BLaER1 (cell line): ENCODE results near the gene R3HDM2.
"Not testable (repeated sequence)": the region's sequence is repeated elsewhere in the genome, so short reads cannot be mapped to it uniquely, and the experiment has no call there.

ENCODE experiments used
- H3K27ac ChIP-seq: shearing (Covaris generic); formaldehyde crosslinking; 2 replicates; pipeline ENCODE4 v1.8.1; 2022
- H3K27me3 ChIP-seq: shearing (Covaris generic); formaldehyde crosslinking; 2 replicates; pipeline ENCODE4 v1.8.1; 2022
- H3K36me3 ChIP-seq: shearing (Covaris generic); formaldehyde crosslinking; 2 replicates; pipeline ENCODE4 v1.8.1; 2022
- H3K4me1 ChIP-seq: shearing (Covaris generic); formaldehyde crosslinking; 2 replicates; pipeline ENCODE4 v1.8.1; 2022
- H3K4me2 ChIP-seq: shearing (Covaris generic); formaldehyde crosslinking; 2 replicates; pipeline ENCODE4 v1.8.1; 2022
- H3K4me3 ChIP-seq: shearing (Covaris generic); formaldehyde crosslinking; 2 replicates; pipeline ENCODE4 v1.8.1; 2022
- H3K9ac ChIP-seq: shearing (Covaris generic); formaldehyde crosslinking; 2 replicates; pipeline ENCODE4 v1.8.1; 2022
- H3K9me3 ChIP-seq: shearing (Covaris generic); formaldehyde crosslinking; 2 replicates; pipeline ENCODE4 v1.8.1; 2022
- H4K20me1 ChIP-seq: shearing (Covaris generic); formaldehyde crosslinking; 2 replicates; pipeline ENCODE4 v1.8.1; 2022
- Cebpa-rat ChIP-seq: shearing (Covaris generic); IDR thresholded peaks from 2 replicates; pipeline ENCODE4 v1.8.1; 2022

Gene R3HDM2

GRCh38 chr12:57320639-57321038 lies 110.2 kb downstream of the R3HDM2 start:
- TF ChIP-seq Cebpa-rat, result no peak
- H3K9ac ChIP-seq, result no peak overlapping the region
- H3K4me2 ChIP-seq, result no peak overlapping the region
- peaks cover 6% of the 10 kb centered on the region; the same call in 1 of the 2 replicates for H3K36me3 ChIP-seq
- H3K9me3 ChIP-seq, result no peaks in the 10 kb centered on the region
- no peaks in the 10 kb centered on the region for H4K20me1 ChIP-seq
- no peaks in the 10 kb centered on the region for H3K27me3 ChIP-seq
- H3K27ac ChIP-seq, result no peak overlapping the region
- no peak overlapping the region for H3K4me3 ChIP-seq
- peaks cover 32% of the 10 kb centered on the region for H3K4me1 ChIP-seq

GRCh38 chr12:57319678-57320469 lies 111.0 kb downstream of the R3HDM2 start:
- peaks cover 25% of the 10 kb centered on the region for H3K4me1 ChIP-seq
- no peak overlapping the region for H3K27ac ChIP-seq

GRCh38 chr12:57315681-57316080 lies 115.2 kb downstream of the R3HDM2 start:
- peaks cover 10% of the 10 kb centered on the region; the same call in 1 of the 2 replicates for H3K4me1 ChIP-seq
- TF ChIP-seq Cebpa-rat, result no peak
- no peaks in the 10 kb centered on the region for H3K9me3 ChIP-seq
- H3K4me3 ChIP-seq, result no peak overlapping the region
- H3K36me3 ChIP-seq, result 0 out of 2 replicates have a peak, but pooled peaks cover 4% of the 10 kb centered on the region
- no peaks in the 10 kb centered on the region for H4K20me1 ChIP-seq
- H3K4me2 ChIP-seq, result no peak overlapping the region
- H3K9ac ChIP-seq, result no peak overlapping the region
- no peak overlapping the region for H3K27ac ChIP-seq
- H3K27me3 ChIP-seq, result no peaks in the 10 kb centered on the region

More at GRCh38 chr12:57319678-57320469, 111.0 kb downstream of the R3HDM2 start:
- H3K4me2 ChIP-seq, result no peak overlapping the region
- H3K9me3 ChIP-seq, result no peaks in the 10 kb centered on the region
- H3K4me3 ChIP-seq, result no peak overlapping the region
- no peak overlapping the region for H3K9ac ChIP-seq
- H3K27me3 ChIP-seq, result no peaks in the 10 kb centered on the region
- no peak for TF ChIP-seq Cebpa-rat
- H4K20me1 ChIP-seq, result no peaks in the 10 kb centered on the region
- H3K36me3 ChIP-seq, result peaks cover 6% of the 10 kb centered on the region; the same call in 1 of the 2 replicates

GRCh38 chr12:57312287-57312686 lies 118.6 kb downstream of the R3HDM2 start:
- H3K4me3 ChIP-seq, H3K9me3 ChIP-seq, H3K27ac ChIP-seq, H3K4me2 ChIP-seq, H4K20me1 ChIP-seq, H3K4me1 ChIP-seq, H3K27me3 ChIP-seq, H3K9ac ChIP-seq: not testable (repeated sequence)
- H3K36me3 ChIP-seq, result peaks cover 32% of the 10 kb centered on the region

- H3K9me3 ChIP-seq, result 0 out of 2 replicates have a peak, but pooled peaks cover 4% of the 10 kb centered on the region
- no peaks in the 10 kb centered on the region for H3K27me3 ChIP-seq
- no peak for TF ChIP-seq Cebpa-rat
- no peak overlapping the region for H3K4me3 ChIP-seq
- H3K9ac ChIP-seq, result no peak overlapping the region
- H4K20me1 ChIP-seq, result no peaks in the 10 kb centered on the region
- H3K4me2 ChIP-seq, result no peak overlapping the region
- H3K4me1 ChIP-seq, result no peaks in the 10 kb centered on the region
- H3K36me3 ChIP-seq, result peaks cover 58% of the 10 kb centered on the region
- H3K27ac ChIP-seq, result no peak overlapping the region
Measured at GRCh38 chr12:57309420-57309819, 121.4 kb downstream of the R3HDM2 start.

GRCh38 chr12:57300961-57301584 lies 129.8 kb downstream of the R3HDM2 start:
- no peaks in the 10 kb centered on the region for H3K27me3 ChIP-seq
- no peaks in the 10 kb centered on the region for H4K20me1 ChIP-seq
- peaks cover 88% of the 10 kb centered on the region for H3K36me3 ChIP-seq
- H3K4me2 ChIP-seq, result no peak overlapping the region
- no peak overlapping the region for H3K4me3 ChIP-seq
- H3K4me1 ChIP-seq, result no peaks in the 10 kb centered on the region
- H3K27ac ChIP-seq, result no peak overlapping the region
- H3K9ac ChIP-seq, result no peak overlapping the region
- no peak for TF ChIP-seq Cebpa-rat
- H3K9me3 ChIP-seq, result 0 out of 2 replicates have a peak, but pooled peaks cover 4% of the 10 kb centered on the region

GRCh38 chr12:57299514-57300016 lies 131.3 kb downstream of the R3HDM2 start:
- Histone ChIP-seq H3K36me3 (peaks cover 90% of the 10 kb centered on the region), H3K27me3 (no peaks in the 10 kb centered on the region), H3K4me2 (no peak overlapping the region), H3K4me3 (no peak overlapping the region), H3K27ac (no peak overlapping the region), H3K9ac (no peak overlapping the region), H3K4me1 (no peaks in the 10 kb centered on the region), H3K9me3 (no peaks in the 10 kb centered on the region), H4K20me1 (no peaks in the 10 kb centered on the region)
- TF ChIP-seq Cebpa-rat, result no peak

GRCh38 chr12:57296291-57296690 lies 134.6 kb downstream of the R3HDM2 start:
- no peak overlapping the region for H3K4me3 ChIP-seq
- no peak overlapping the region for H3K27ac ChIP-seq
- TF ChIP-seq Cebpa-rat, result no peak
- H4K20me1 ChIP-seq, result no peaks in the 10 kb centered on the region
- H3K4me1 ChIP-seq, result peaks cover 9% of the 10 kb centered on the region
- no peaks in the 10 kb centered on the region for H3K9me3 ChIP-seq
- H3K9ac ChIP-seq, result no peak overlapping the region
- peaks cover 80% of the 10 kb centered on the region for H3K36me3 ChIP-seq
- no peaks in the 10 kb centered on the region for H3K27me3 ChIP-seq
- H3K4me2 ChIP-seq, result no peak overlapping the region

GRCh38 chr12:57282073-57282472 lies 148.8 kb downstream of the R3HDM2 start:
- not testable (repeated sequence) for H4K20me1 ChIP-seq, H3K4me2 ChIP-seq, H3K9ac ChIP-seq, H3K27me3 ChIP-seq, H3K27ac ChIP-seq, H3K9me3 ChIP-seq, H3K4me3 ChIP-seq
- Histone ChIP-seq H3K4me1 (peaks cover 61% of the 10 kb centered on the region), H3K36me3 (peaks cover 90% of the 10 kb centered on the region)
- TF ChIP-seq Cebpa-rat, result peak; percentile 66
